Spleen (tissue), 11 donors: ENCODE data around the gene SETD1B. TPM values are rescaled to one million over a fixed set of nuclear protein-coding genes. Genes with fewer than 3 reads are reported as not detected.
"Not testable (repeated sequence)": the region's sequence is repeated elsewhere in the genome, so short reads cannot be mapped to it uniquely, and the experiment has no call there.

Source experiments
- DNase-seq: peaks from one replicate; pipeline ENCODE4 v3.0.0-alpha.2; 2020
- H3K27ac ChIP-seq, 8 donors: fragments of 200-600 bp; sonication (generic) in 7 of 8; 1 replicate in 4 of 8; 2 replicates in 4 of 8; pipeline versions ENCODE4 v1.5.0 to v1.8.0; 2016 to 2021; ENCODE audit warnings: inconsistent platforms in 4 of 8, mild to moderate bottlenecking in 4 of 8, moderate library complexity in 1 of 8
- H3K27me3 ChIP-seq, 7 donors: fragments of 200-600 bp; sonication (generic) in 6 of 7; replicated peaks in 1 of 7; 1 replicate in 4 of 7; 2 replicates in 3 of 7; pipeline versions ENCODE4 v1.5.0 to v1.8.0; 2016 to 2021; ENCODE audit warnings: inconsistent platforms in 3 of 7, mild to moderate bottlenecking in 1 of 7
- H3K36me3 ChIP-seq, 6 donors: fragments of 200-600 bp; sonication (generic) in 5 of 6; 1 replicate in 4 of 6; 2 replicates in 2 of 6; pipeline versions ENCODE4 v1.5.0 to v1.8.0; 2016 to 2021; ENCODE audit warnings: inconsistent platforms in 2 of 6
- H3K4me1 ChIP-seq, 6 donors: fragments of 200-600 bp; sonication (generic) in 5 of 6; 1 replicate in 3 of 6; 2 replicates in 3 of 6; pipeline versions ENCODE4 v1.5.0 to v1.8.0; 2016 to 2021; ENCODE audit warnings: inconsistent platforms in 3 of 6
- H3K4me3 ChIP-seq, 8 donors: fragments of 200-600 bp; sonication (generic) in 7 of 8; 1 replicate in 4 of 8; 2 replicates in 4 of 8; pipeline versions ENCODE4 v1.5.0 to v1.8.0; 2016 to 2021; ENCODE audit warnings: inconsistent platforms in 4 of 8, mild to moderate bottlenecking in 4 of 8, moderate library complexity in 2 of 8
- H3K9me3 ChIP-seq, 8 donors: fragments of 200-600 bp; sonication (generic) in 7 of 8; 1 replicate in 4 of 8; 2 replicates in 4 of 8; pipeline versions ENCODE4 v1.5.0 to v1.8.0; 2016 to 2021; ENCODE audit warnings: inconsistent platforms in 4 of 8
- WGBS, 5 donors: extraction: QIAGEN DNeasy Blood & Tissue Kit in 3 of 5; methylation state at CpG; one replicate each; pipeline versions ENCODE4 v1.1.5 to v1.1.7; 2013 to 2018; 5-methylcytosine and 5-hydroxymethylcytosine counted together
- intact Hi-C: fragments of 100-400 bp; cut with DNase I; formaldehyde crosslinking; loops from one replicate; pipeline ENCODE4 v1.15.0; 2023; ENCODE audit warnings: low total_unique reads
- polyA plus RNA-seq, 3 donors: library from polyadenylated mRNA; stranded (reverse); fragments of 200-250 nt; gene quantifications; one replicate each; pipeline ENCODE4 v1.2.1, GENCODE V29; 2013
- small RNA-seq, 4 donors: library from RNA; depleted of rRNA; stranded (forward); fragments of <200 nt; gene quantifications; one replicate each; pipeline ENCODE3, GENCODE V24; 2016
- total RNA-seq, 7 donors: library from RNA; depleted of rRNA in 3 of 7; stranded (reverse); fragments of >200 nt in 3 of 7; fragmentation: NEBNext Ultra II Directional in 4 of 7; extraction: Animal tissue kit (Norgen Biotek cat#: 25700) in 4 of 7; gene quantifications; one replicate each; pipeline versions ENCODE4 v1.1.0 to v1.2.1, GENCODE V29; 2016 to 2021
- TF ChIP-seq, protein P1 (sequence below), 11 experiments: fragments of 200-600 bp in 7 of 11; fragments of 450-650 bp in 4 of 11; sonication (generic) in 4 of 11; IDR thresholded peaks in 8 of 11; conservative IDR thresholded peaks in 3 of 11; 1 replicate in 7 of 11; 2 replicates in 4 of 11; pipeline versions ENCODE4 v1.4.0 to v1.8.0; 2016 to 2021; ENCODE audit warnings: antibody characterized with exemption in 11 of 11, inconsistent platforms in 4 of 11, mild to moderate bottlenecking in 1 of 11
- donor health status: healthy with polysubstance abuse.
- donor health status: DM: no; HTN: no; CAD: no; lungs with moderate emphysema.
- donor health status: DM: no; HTN: no; CAD: no.
- donor health status: Bipolar disorder and iron deficiency.
- donor health status: healthy.
- donor health status: DM: no; HTN: no; CAD: no.
- donor health status: DM: yes; HTN: yes; CAD: no.

The SETD1B gene
- total and polyA plus RNA-seq, 10 donors = 3.3 to 37.7 (median 22.1) TPM

GRCh38 chr12:121875582-121875981 is 71.8 kb downstream of the SETD1B start:
- intact Hi-C loops = no loop called here
- no peaks in the 10 kb centered on the region for H3K36me3 ChIP-seq
- WGBS, 5 donors = 87 to 94% (median 93%) methylated on average over 6 of the region's 6 CpGs
- no peaks in the 10 kb centered on the region for H3K27me3 ChIP-seq
- DNase-seq = no peak
- no peaks in the 10 kb centered on the region for H3K9me3 ChIP-seq
- TF ChIP-seq, protein P1, sequence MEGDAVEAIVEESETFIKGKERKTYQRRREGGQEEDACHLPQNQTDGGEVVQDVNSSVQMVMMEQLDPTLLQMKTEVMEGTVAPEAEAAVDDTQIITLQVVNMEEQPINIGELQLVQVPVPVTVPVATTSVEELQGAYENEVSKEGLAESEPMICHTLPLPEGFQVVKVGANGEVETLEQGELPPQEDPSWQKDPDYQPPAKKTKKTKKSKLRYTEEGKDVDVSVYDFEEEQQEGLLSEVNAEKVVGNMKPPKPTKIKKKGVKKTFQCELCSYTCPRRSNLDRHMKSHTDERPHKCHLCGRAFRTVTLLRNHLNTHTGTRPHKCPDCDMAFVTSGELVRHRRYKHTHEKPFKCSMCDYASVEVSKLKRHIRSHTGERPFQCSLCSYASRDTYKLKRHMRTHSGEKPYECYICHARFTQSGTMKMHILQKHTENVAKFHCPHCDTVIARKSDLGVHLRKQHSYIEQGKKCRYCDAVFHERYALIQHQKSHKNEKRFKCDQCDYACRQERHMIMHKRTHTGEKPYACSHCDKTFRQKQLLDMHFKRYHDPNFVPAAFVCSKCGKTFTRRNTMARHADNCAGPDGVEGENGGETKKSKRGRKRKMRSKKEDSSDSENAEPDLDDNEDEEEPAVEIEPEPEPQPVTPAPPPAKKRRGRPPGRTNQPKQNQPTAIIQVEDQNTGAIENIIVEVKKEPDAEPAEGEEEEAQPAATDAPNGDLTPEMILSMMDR (IDR thresholded peaks at IDR 0.05 in 8 of 11, conservative IDR thresholded peaks at IDR 0.05 in 3 of 11) = no peak
- peaks cover 0 to 30% (median 5%) of the 10 kb centered on the region in 6 donors for H3K4me1 ChIP-seq
- H3K4me3 ChIP-seq = no peak overlapping the region
- peak overlapping the region in 1 of 8 donors; percentile 69 for H3K27ac ChIP-seq

- Histone ChIP-seq H3K4me1 (peaks cover 0 to 30% (median 5%) of the 10 kb centered on the region in 6 donors), H3K27ac (peak overlapping the region in 2 of 8 donors; percentile 30 to 69)
- H3K36me3 ChIP-seq, H3K4me3 ChIP-seq, intact Hi-C loops, H3K27me3 ChIP-seq, DNase-seq, H3K9me3 ChIP-seq: not testable (repeated sequence)
- WGBS, 5 donors = 75 to 89% (median 80%) methylated on average over 8 of the region's 8 CpGs
Observed at GRCh38 chr12:121876080-121876447, 72.3 kb downstream of the SETD1B start.

Small RNA genes lying within 50 kb of the gene (small RNA-seq; reads per million reads assigned to genes)
- 0 reads per million in 4 donors for gene AC069503.3

Other genes starting within 250 kb of the SETD1B start
- gene KDM2B, start 223.0 kb upstream of the SETD1B start, total RNA-seq = 10 to 100 TPM; 32.3 to 56.2 (median 46.5) TPM
- gene KDM2B, start 223.0 kb upstream of the SETD1B start, polyA plus RNA-seq = 10 to 100 TPM; 20.8 to 25.5 (median 24.5) TPM
- 10 to 100 TPM; 27.7 to 47.5 (median 36.6) TPM for gene ORAI1, start 177.5 kb upstream of the SETD1B start, total RNA-seq
- gene ORAI1, start 177.5 kb upstream of the SETD1B start, polyA plus RNA-seq = 10 to 100 TPM; 12.9 to 32.0 (median 23.9) TPM
- gene MORN3, start 134.4 kb upstream of the SETD1B start, total RNA-seq = 1 to 10 TPM in 4 of 7 donors, under 1 TPM in 2, not detected in 1; 0.17 to 2.5 (median 1.5) TPM
- gene MORN3, start 134.4 kb upstream of the SETD1B start, polyA plus RNA-seq = 1 to 10 TPM in 1 of 3 donors, under 1 TPM in 2; 0.35 to 1.1 (median 0.51) TPM
- 1 to 10 TPM; 3.5 to 8.9 (median 6.4) TPM for gene TMEM120B, start 91.3 kb upstream of the SETD1B start, total RNA-seq
- gene TMEM120B, start 91.3 kb upstream of the SETD1B start, polyA plus RNA-seq = 1 to 10 TPM; 2.9 to 5.0 (median 3.7) TPM
- 10 to 100 TPM; 45.2 to 71.7 (median 54.6) TPM for gene RHOF, start 10.3 kb upstream of the SETD1B start, total RNA-seq
- gene RHOF, start 10.3 kb upstream of the SETD1B start, polyA plus RNA-seq = 10 to 100 TPM; 18.4 to 29.4 (median 20.3) TPM
- 1 to 10 TPM in 4 of 7 donors, under 1 TPM in 2, not detected in 1; 0.57 to 2.8 (median 1.7) TPM for gene HPD, start 54.9 kb downstream of the SETD1B start, total RNA-seq
- 1 to 10 TPM in 1 of 3 donors, under 1 TPM in 2; 0.78 to 1.5 (median 0.86) TPM for gene HPD, start 54.9 kb downstream of the SETD1B start, polyA plus RNA-seq
- gene PSMD9, start 84.8 kb downstream of the SETD1B start, total RNA-seq = 10 to 100 TPM; 32.4 to 56.7 (median 43.6) TPM
- gene PSMD9, start 84.8 kb downstream of the SETD1B start, polyA plus RNA-seq = 10 to 100 TPM; 29.6 to 62.6 (median 49.6) TPM
- gene CFAP251, start 114.6 kb downstream of the SETD1B start, total RNA-seq = 10 to 100 TPM in 1 of 7 donors, 1 to 10 TPM in 6; 3.0 to 10.5 (median 6.1) TPM
- gene CFAP251, start 114.6 kb downstream of the SETD1B start, polyA plus RNA-seq = 1 to 10 TPM; 1.3 to 2.7 (median 1.7) TPM
- gene BCL7A, start 217.9 kb downstream of the SETD1B start, total RNA-seq = 10 to 100 TPM in 1 of 7 donors, 1 to 10 TPM in 6; 4.2 to 10.1 (median 8.1) TPM
- gene BCL7A, start 217.9 kb downstream of the SETD1B start, polyA plus RNA-seq = 1 to 10 TPM; 2.5 to 4.8 (median 3.8) TPM